ENCODE results near the gene HLCS. TPM values are rescaled to one million over a fixed set of nuclear protein-coding genes. Genes with fewer than 3 reads are reported as not detected.
A peak's percentile ranks its signal among the peaks of the same experiment; 100 is the strongest.

Gene HLCS
- total and polyA plus RNA-seq, 2 of the 4 experiments (the other 2 are of a cell fraction) = 10.6 to 21.0 TPM

DNA sequence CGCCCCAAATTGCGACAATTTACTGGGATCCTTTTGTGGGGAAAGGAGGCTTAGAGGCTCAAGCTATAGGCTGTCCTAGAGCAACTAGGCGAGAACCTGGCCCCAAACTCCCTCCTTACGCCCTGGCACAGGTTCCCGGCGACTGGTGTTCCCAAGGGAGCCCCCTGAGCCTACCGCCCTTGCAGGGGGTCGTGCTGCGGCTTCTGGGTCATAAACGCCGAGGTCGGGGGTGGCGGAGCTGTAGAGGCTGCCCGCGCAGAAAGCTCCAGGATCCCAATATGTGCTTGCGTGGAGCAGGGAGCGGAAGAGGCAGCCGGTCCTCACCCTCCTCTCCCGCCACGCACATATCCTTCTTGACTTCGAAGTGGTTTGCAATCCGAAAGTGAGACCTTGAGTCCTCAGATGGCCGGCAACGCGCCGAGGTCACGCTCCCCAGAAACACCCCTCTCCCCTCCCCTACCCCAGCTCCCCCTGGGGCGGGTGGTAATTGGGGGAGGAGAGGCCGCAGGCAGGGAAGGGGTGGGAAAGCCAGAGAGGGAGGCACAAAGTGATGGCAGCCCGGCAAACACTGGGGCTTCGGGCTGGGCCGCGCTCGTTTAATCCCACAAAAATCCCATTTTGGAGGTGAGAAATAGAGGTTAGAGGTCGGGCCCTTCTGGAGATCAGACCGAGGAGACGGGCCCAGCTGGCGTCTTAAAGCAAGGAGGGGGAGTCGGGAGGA, 261.4 kb downstream of the HLCS start:
- Histone ChIP-seq H2BK15ac (ENCODE audit: low read depth, low read length) (no peak overlapping the region), H3K79me1 (ENCODE audit: low read depth in 1 of 2, low read length in 2 of 2) (no peaks in the 10 kb centered on the region), H3K56ac (ENCODE audit: extremely low read depth, insufficient read depth, low read length) (no peak overlapping the region), H2AK9ac (replicated peaks; ENCODE audit: low read depth, low read length, poor library complexity) (peak overlapping the region; percentile 81), H2BK20ac (ENCODE audit: low read depth, low read length) (no peak overlapping the region), H4K8ac (ENCODE audit: low read depth in 2 of 2, low read length in 2 of 2) (no peak overlapping the region; a peak in 1 of 4 replicates), H3K9me1 (ENCODE audit: insufficient read depth, low read length) (no peaks in the 10 kb centered on the region; the same call in 1 of the 2 replicates), H3K4me3 (ENCODE audit: insufficient read depth, low read depth, low read length) (peak overlapping the region; percentile 39), H3K27ac (ENCODE audit: insufficient read depth, low read length) (peak overlapping the region; percentile 19; the same call in 1 of the 2 replicates), H3K36me3 (ENCODE audit: control insufficient read depth, insufficient read depth, low read length) (no peaks in the 10 kb centered on the region; the same call in 1 of the 2 replicates), H3K14ac (replicated peaks; ENCODE audit: low read depth, low read length) (peak overlapping the region; percentile 32), H3K27me3 (ENCODE audit: control insufficient read depth, insufficient read depth, low read length) (peaks cover 96% of the 10 kb centered on the region), H3K4me1 (ENCODE audit: control insufficient read depth, insufficient read depth, low read length) (no peaks in the 10 kb centered on the region; the same call in 1 of the 2 replicates), H2AK5ac (ENCODE audit: low read depth, low read length) (no peak overlapping the region), H4K20me1 (ENCODE audit: insufficient read depth, low read length) (peaks cover 25% of the 10 kb centered on the region), H2BK120ac (ENCODE audit: low read depth, low read length) (peak overlapping the region; percentile 53; the same call in 1 of the 2 replicates), H3K4me2 (ENCODE audit: low read depth, low read length) (peak overlapping the region; percentile 21; the same call in 1 of the 2 replicates), H3K9me3 (ENCODE audit: control insufficient read depth, insufficient read depth, low read length) (no peaks in the 10 kb centered on the region; the same call in 1 of the 2 replicates), H2BK5ac (ENCODE audit: low read depth, low read length, poor library complexity, severe bottlenecking) (peak overlapping the region; percentile 45), H4K91ac (ENCODE audit: insufficient read depth, low read depth, low read length) (no peak overlapping the region), H2AFZ (replicated peaks; ENCODE audit: low read length, poor library complexity) (peak overlapping the region; percentile 61), H3K18ac (ENCODE audit: low read depth, low read length) (no peak overlapping the region; the same call in 1 of the 2 replicates), H4K5ac (ENCODE audit: low read depth, low read length) (no peak overlapping the region), H3K4ac (ENCODE audit: low read depth, low read length) (peak overlapping the region; percentile 39; the same call in 1 of the 2 replicates), H3K9ac (ENCODE audit: low read depth, low read length) (peak overlapping the region; percentile 27; the same call in 1 of the 2 replicates), H3K23ac (ENCODE audit: low read depth, low read length) (peak overlapping the region; percentile 84; the same call in 1 of the 2 replicates)
- dilution Hi-C loops (cut with HindIII; ENCODE audit: low sequenced_read_pairs, unreplicated experiment) = no loop called here
- in situ Hi-C loops (cut with MboI; ENCODE audit: low sequenced_read_pairs) = no loop called here
- BruUV-seq (replicated peaks) = no TSS peak
- TF ChIP-seq RAD21 (IDR thresholded peaks at IDR 0.05; ENCODE audit: low read length) = no peak
- TF ChIP-seq, protein P1, sequence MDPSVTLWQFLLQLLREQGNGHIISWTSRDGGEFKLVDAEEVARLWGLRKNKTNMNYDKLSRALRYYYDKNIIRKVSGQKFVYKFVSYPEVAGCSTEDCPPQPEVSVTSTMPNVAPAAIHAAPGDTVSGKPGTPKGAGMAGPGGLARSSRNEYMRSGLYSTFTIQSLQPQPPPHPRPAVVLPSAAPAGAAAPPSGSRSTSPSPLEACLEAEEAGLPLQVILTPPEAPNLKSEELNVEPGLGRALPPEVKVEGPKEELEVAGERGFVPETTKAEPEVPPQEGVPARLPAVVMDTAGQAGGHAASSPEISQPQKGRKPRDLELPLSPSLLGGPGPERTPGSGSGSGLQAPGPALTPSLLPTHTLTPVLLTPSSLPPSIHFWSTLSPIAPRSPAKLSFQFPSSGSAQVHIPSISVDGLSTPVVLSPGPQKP (IDR thresholded peaks at IDR 0.05; ENCODE audit: borderline replicate concordance, low read depth, low read length) = no peak
- WGBS, 2 experiments (ENCODE audit: extremely low coverage in 2 of 2, insufficient read length in 1 of 2) = 31% methylated on average over 7 of the region's 39 CpGs; no CpG with 5 or more reads in 1 of the 2 experiments
- intact Hi-C loops (cut with micrococcal nuclease) = loop anchor here (5.0 kb wide), 1 partner anchor 212 kb away; no protein-coding TSS in a partner anchor
- peak; percentile 18 for DNase-seq
- ATAC-seq (ENCODE audit: low read depth) = no peak
- POLR2A ChIA-PET (ENCODE audit: unreplicated experiment) = no interaction called here
- CTCF ChIA-PET = interaction anchor here (0.6 kb wide), 1 partner anchor 11 kb away, joined by 3 read pairs; no protein-coding TSS in a partner anchor

Data from IMR-90 (cell line).